Transverse colon (tissue), 4 donors: ENCODE data around the gene EZH1. TPM values are rescaled to one million over a fixed set of nuclear protein-coding genes. Genes with fewer than 3 reads are reported as not detected.

Source experiments
- DNase-seq: peaks from one replicate; pipeline ENCODE4 v3.0.0-alpha.2; 2019
- H3K27ac ChIP-seq, 4 donors: fragments of 200-600 bp; sonication (generic); 2 replicates each; pipeline ENCODE4 v1.5.1; 2016 to 2018; ENCODE audit warnings: inconsistent platforms in 4 of 4
- H3K27me3 ChIP-seq: fragments of 200-600 bp; sonication (generic); 2 replicates; pipeline ENCODE4 v1.5.1; 2017; ENCODE audit warnings: inconsistent platforms
- H3K36me3 ChIP-seq, 4 donors: fragments of 200-600 bp; sonication (generic); 2 replicates each; pipeline ENCODE4 v1.5.1; 2017 to 2019; ENCODE audit warnings: inconsistent platforms in 4 of 4
- H3K4me1 ChIP-seq, 4 donors: fragments of 200-600 bp; sonication (generic); 2 replicates each; pipeline ENCODE4 v1.5.1; 2017 to 2020; ENCODE audit warnings: inconsistent platforms in 4 of 4
- H3K4me3 ChIP-seq, 4 donors: fragments of 200-600 bp; sonication (generic); 1 replicate in 1 of 4; 2 replicates in 3 of 4; pipeline versions ENCODE4 v1.5.1 to v1.6.1; 2017 to 2019; ENCODE audit warnings: inconsistent platforms in 4 of 4
- H3K9me3 ChIP-seq, 2 donors: fragments of 200-600 bp; sonication (generic); 2 replicates each; pipeline ENCODE4 v1.5.1; 2017 to 2019; ENCODE audit warnings: inconsistent platforms in 2 of 2
- EP300 ChIP-seq: sonication (generic); formaldehyde crosslinking; IDR thresholded peaks from one replicate; pipeline ENCODE4 v1.6.1; 2017; ENCODE audit warnings: antibody characterized with exemption, low read depth
- POLR2A ChIP-seq: fragments of 450-650 bp; IDR thresholded peaks from one replicate; pipeline ENCODE4 v1.6.1; 2016; ENCODE audit warnings: antibody characterized with exemption, mild to moderate bottlenecking, moderate library complexity
- POLR2AphosphoS5 ChIP-seq, 3 donors: sonication (generic); formaldehyde crosslinking; IDR thresholded peaks; one replicate each; pipeline ENCODE4 v1.6.1; 2016; ENCODE audit warnings: antibody characterized with exemption in 3 of 3
- WGBS, 2 donors: methylation state at CpG; one replicate each; pipeline ENCODE4 v1.1.5; 2018; ENCODE audit warnings: low coverage in 1 of 2; 5-methylcytosine and 5-hydroxymethylcytosine counted together
- in situ Hi-C, 4 donors: fragments of 200-750 bp; cut with MboI; loops; one replicate each; pipeline versions ENCODE4 v1.15.0 to v1.15.1; 2017; ENCODE audit warnings: low sequenced_read_pairs in 3 of 4, low pct_ligation_motif_present in 1 of 4, low pct_unique_long_range_greater_than_20kb in 1 of 4
- intact Hi-C: fragments of 100-400 bp; cut with DNase I; formaldehyde crosslinking; loops from one replicate; pipeline ENCODE4 v1.15.1; 2023; ENCODE audit warnings: low total_unique reads
- total RNA-seq, 4 donors: library from RNA; depleted of rRNA; stranded (reverse); fragments of >200 nt; gene quantifications; one replicate each; pipeline ENCODE4 v1.1.0, GENCODE V29; 2016
- TF ChIP-seq, protein P1 (sequence below), 5 experiments: fragments of 200-600 bp in 3 of 5; fragments of 450-650 bp in 2 of 5; sonication (generic) in 3 of 5; IDR thresholded peaks; 1 replicate in 2 of 5; 2 replicates in 3 of 5; pipeline ENCODE4 v1.5.1; 2016 to 2017; ENCODE audit warnings: antibody characterized with exemption in 5 of 5, inconsistent platforms in 3 of 5, mild to moderate bottlenecking in 2 of 5, moderate library complexity in 1 of 5

Gene EZH1
- total RNA-seq, 4 donors from 2014 or later = 30.4 to 159 (median 43.4) TPM

GRCh38 chr17:42699415-42699740 is 45.5 kb downstream of the EZH1 start:
- H3K4me3 ChIP-seq = no peak overlapping the region

GRCh38 chr17:42698736-42699414 is 46.0 kb downstream of the EZH1 start:
- TF ChIP-seq POLR2A (no peak), EP300 (no peak), POLR2AphosphoS5 (IDR thresholded peaks at IDR 0.05) (no peak)
- TF ChIP-seq, protein P1, sequence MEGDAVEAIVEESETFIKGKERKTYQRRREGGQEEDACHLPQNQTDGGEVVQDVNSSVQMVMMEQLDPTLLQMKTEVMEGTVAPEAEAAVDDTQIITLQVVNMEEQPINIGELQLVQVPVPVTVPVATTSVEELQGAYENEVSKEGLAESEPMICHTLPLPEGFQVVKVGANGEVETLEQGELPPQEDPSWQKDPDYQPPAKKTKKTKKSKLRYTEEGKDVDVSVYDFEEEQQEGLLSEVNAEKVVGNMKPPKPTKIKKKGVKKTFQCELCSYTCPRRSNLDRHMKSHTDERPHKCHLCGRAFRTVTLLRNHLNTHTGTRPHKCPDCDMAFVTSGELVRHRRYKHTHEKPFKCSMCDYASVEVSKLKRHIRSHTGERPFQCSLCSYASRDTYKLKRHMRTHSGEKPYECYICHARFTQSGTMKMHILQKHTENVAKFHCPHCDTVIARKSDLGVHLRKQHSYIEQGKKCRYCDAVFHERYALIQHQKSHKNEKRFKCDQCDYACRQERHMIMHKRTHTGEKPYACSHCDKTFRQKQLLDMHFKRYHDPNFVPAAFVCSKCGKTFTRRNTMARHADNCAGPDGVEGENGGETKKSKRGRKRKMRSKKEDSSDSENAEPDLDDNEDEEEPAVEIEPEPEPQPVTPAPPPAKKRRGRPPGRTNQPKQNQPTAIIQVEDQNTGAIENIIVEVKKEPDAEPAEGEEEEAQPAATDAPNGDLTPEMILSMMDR (IDR thresholded peaks at IDR 0.05) = no peak
- in situ Hi-C loops (loop anchor here in 3 of 4 donors (25.0 kb wide), 1 partner anchor 112 kb away; the partner anchor contains the start of gene PSMC3IP (in 3 of the 3)), intact Hi-C loops (no loop called here)
- H3K27me3 ChIP-seq = no peaks in the 10 kb centered on the region
- DNase-seq = no peak
- 93% methylated on average over 2 of the region's 2 CpGs; no CpG with 5 or more reads in 1 of the 2 donors for WGBS, 2 donors
- no peak overlapping the region for H3K27ac ChIP-seq
- H3K9me3 ChIP-seq = no peaks in the 10 kb centered on the region
- no peak overlapping the region for H3K4me3 ChIP-seq
- peaks cover 0 to 8% (median 2%) of the 10 kb centered on the region in 4 donors for H3K4me1 ChIP-seq
- peaks cover 0 to 22% (median 8%) of the 10 kb centered on the region in 4 donors for H3K36me3 ChIP-seq

More at GRCh38 chr17:42699415-42699740, 45.5 kb downstream of the EZH1 start:
- no peaks in the 10 kb centered on the region for H3K27me3 ChIP-seq
- H3K27ac ChIP-seq = no peak overlapping the region
- 92% methylated on average over 4 of the region's 4 CpGs; no CpG with 5 or more reads in 1 of the 2 donors for WGBS, 2 donors
- no peaks in the 10 kb centered on the region for H3K9me3 ChIP-seq
- H3K36me3 ChIP-seq = peaks cover 0 to 27% (median 10%) of the 10 kb centered on the region in 4 donors
- in situ Hi-C loops = loop anchor here in 3 of 4 donors (25.0 kb wide), 1 partner anchor 112 kb away; the partner anchor contains the start of gene PSMC3IP (in 3 of the 3)
- intact Hi-C loops = no loop called here
- TF ChIP-seq POLR2AphosphoS5 (IDR thresholded peaks at IDR 0.05) (no peak), POLR2A (no peak), EP300 (no peak)
- TF ChIP-seq, protein P1 (IDR thresholded peaks at IDR 0.05) = no peak
- H3K4me1 ChIP-seq = peaks cover 0 to 8% (median 2%) of the 10 kb centered on the region in 4 donors
- no peak for DNase-seq

GRCh38 chr17:42697108-42697811 is 47.6 kb downstream of the EZH1 start:
- H3K9me3 ChIP-seq = no peaks in the 10 kb centered on the region
- no peak for DNase-seq
- 91 to 93% methylated on average over 6 to 19 of the region's 19 CpGs for WGBS, 2 donors
- peaks cover 0 to 8% (median 2%) of the 10 kb centered on the region in 4 donors for H3K4me1 ChIP-seq
- H3K36me3 ChIP-seq = peaks cover 0 to 7% (median 0%) of the 10 kb centered on the region in 4 donors
- H3K27me3 ChIP-seq = no peaks in the 10 kb centered on the region
- intact Hi-C loops = no loop called here
- in situ Hi-C loops = loop anchor here in 3 of 4 donors (25.0 kb wide), 1 partner anchor 110 kb away; the partner anchor contains the start of gene PSMC3IP (in 3 of the 3)
- TF ChIP-seq, protein P1 (IDR thresholded peaks at IDR 0.05) = no peak
- no peak for TF ChIP-seq POLR2A
- TF ChIP-seq EP300 = no peak
- TF ChIP-seq POLR2AphosphoS5 (IDR thresholded peaks at IDR 0.05) = no peak
- H3K27ac ChIP-seq = no peak overlapping the region
- H3K4me3 ChIP-seq = no peak overlapping the region

DNA sequence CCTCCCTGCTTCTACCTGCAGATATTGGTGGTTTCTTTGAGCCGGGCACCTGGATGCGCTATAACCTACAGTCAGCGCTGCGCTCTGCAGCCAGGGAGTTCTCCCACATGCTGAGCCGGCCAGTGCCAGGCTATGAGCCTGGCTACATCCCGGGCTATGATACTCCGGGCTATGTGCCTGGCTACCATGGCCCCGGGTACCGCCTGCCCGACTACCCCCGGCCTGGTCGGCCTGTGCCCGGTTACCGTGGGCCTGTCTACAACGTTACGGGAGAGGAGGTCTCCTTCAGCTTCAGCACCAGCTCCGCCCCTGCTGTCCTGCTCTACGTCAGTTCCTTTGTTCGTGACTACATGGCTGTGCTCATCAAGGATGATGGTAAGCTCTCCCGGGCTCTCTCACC is 49.3 kb downstream of the EZH1 start:
- Histone ChIP-seq H3K27ac (no peak overlapping the region), H3K36me3 (no peaks in the 10 kb centered on the region), H3K27me3 (no peaks in the 10 kb centered on the region), H3K4me1 (peaks cover 0 to 8% (median 2%) of the 10 kb centered on the region in 4 donors), H3K4me3 (no peak overlapping the region), H3K9me3 (no peaks in the 10 kb centered on the region)
- intact Hi-C loops (no loop called here), in situ Hi-C loops (loop anchor here in 3 of 4 donors (25.0 kb wide), 1 partner anchor 108 kb away; the partner anchor contains the start of gene PSMC3IP (in 3 of the 3))
- DNase-seq = no peak
- TF ChIP-seq, protein P1 (IDR thresholded peaks at IDR 0.05) = no peak
- no peak for TF ChIP-seq EP300
- TF ChIP-seq POLR2AphosphoS5 (IDR thresholded peaks at IDR 0.05) = no peak
- no peak for TF ChIP-seq POLR2A
- WGBS, 2 donors = 94 to 100% methylated on average over 3 to 20 of the region's 20 CpGs
